UCSD-AML1 (cell line): ENCODE measurements around the gene MSLN.

ENCODE experiments used
- DNase-seq: peaks from one replicate; lab custom pipeline; 2025; ENCODE audit not compliant: unreplicated experiment; lab: John Stamatoyannopoulos, UW

The MSLN gene

GRCh38 chr16:801584-802363, 41.2 kb downstream of the MSLN start:
- no peak for DNase-seq

GRCh38 chr16:802461-802860, 41.9 kb downstream of the MSLN start:
- no peak for DNase-seq

- DNase-seq = no peak
These were observed 42.6 kb downstream of the MSLN start for GRCh38 chr16:802914-803753.

- DNase-seq = no peak
These were observed 43.2 kb downstream of the MSLN start for GRCh38 chr16:803754-804080.

- no peak for DNase-seq
These were observed 43.9 kb downstream of the MSLN start for GRCh38 chr16:804193-805048.

GRCh38 chr16:805474-805873, 44.9 kb downstream of the MSLN start:
- DNase-seq = no peak

- peak; percentile 94 for DNase-seq
These were observed 47.0 kb downstream of the MSLN start for GRCh38 chr16:807347-808084.

GRCh38 chr16:808085-808386, 47.5 kb downstream of the MSLN start:
- DNase-seq = no peak

GRCh38 chr16:813204-813915, 52.8 kb downstream of the MSLN start:
- peak; percentile 36 for DNase-seq

- DNase-seq = no peak
These were observed 53.4 kb downstream of the MSLN start for GRCh38 chr16:813916-814412.

GRCh38 chr16:814974-815373, 54.4 kb downstream of the MSLN start:
- no peak for DNase-seq

- DNase-seq = no peak
These were observed 55.3 kb downstream of the MSLN start for GRCh38 chr16:815861-816260.

GRCh38 chr16:817001-817906, 56.7 kb downstream of the MSLN start:
- no peak for DNase-seq

- no peak for DNase-seq
These were observed 57.6 kb downstream of the MSLN start for GRCh38 chr16:818132-818531.
